GM12878 (cell line): ENCODE data around the gene IL10. TPM values are rescaled to one million over a fixed set of nuclear protein-coding genes. Genes with fewer than 3 reads are reported as not detected.

ENCODE experiments used
- ATAC-seq: fragments of 200-7000 bp; cut with Tn5 transposase; 3 replicates; pipeline ENCODE4 v1.9.1; 2020; ENCODE audit warnings: mild to moderate bottlenecking, moderate library complexity
- BruUV-seq: library from RNA; stranded (reverse); fragments of 400-500 nt; replicated peaks from 2 replicates; lab custom pipeline; 2021; lab: Mats Ljungman, UMichigan
- CTCF ChIA-PET: fragments of 300-600 bp; sonication (Branson Sonifier 250); formaldehyde crosslinking; extraction: SDS; loops from one replicate; lab custom pipeline; 2021; ENCODE audit warnings: inconsistent platforms; lab: Yijun Ruan, JAX
- POLR2A ChIA-PET: fragments of 350-600 bp; formaldehyde crosslinking; extraction: SDS; loops from one replicate; lab custom pipeline; 2021; ENCODE audit warnings: inconsistent platforms; lab: Charles Lee
- RAD21 ChIA-PET: fragments of 300-600 bp; sonication (Branson Sonifier 250); formaldehyde crosslinking; loops from one replicate; lab custom pipeline; 2023; ENCODE audit warnings: antibody characterized with exemption; ENCODE audit not compliant: unreplicated experiment; lab: Charles Lee
- SMC1A ChIA-PET: fragments of 300-600 bp; sonication (Branson Sonifier 250); formaldehyde crosslinking; loops from one replicate; lab custom pipeline; 2023; ENCODE audit not compliant: unreplicated experiment, uncharacterized antibody; lab: Charles Lee
- DNase-seq: peaks from one replicate; pipeline ENCODE4 v3.0.0-alpha.2; 2011; ENCODE audit warnings: low read depth, low spot score
- FAIRE-seq: peaks from 3 replicates; lab custom pipeline; 2011; peaks lifted over from hg19 to GRCh38; lab: Jason Lieb, UNC
- H2AFZ ChIP-seq: 2 replicates; pipeline ENCODE4 v1.6.0; 2011; ENCODE audit warnings: low read depth, low read length, control low read depth; ENCODE audit not compliant: control insufficient read depth
- H3K27ac ChIP-seq: 2 replicates; pipeline ENCODE4 v1.5.1; 2011; ENCODE audit warnings: control low read depth; ENCODE audit not compliant: control insufficient read depth, insufficient read depth
- H3K27me3 ChIP-seq, 2 experiments: replicated peaks in 1 of 2; 2 replicates each; pipeline versions ENCODE4 v1.6.0 to v1.6.1; 2011; ENCODE audit warnings: low read length in 1 of 2; ENCODE audit not compliant: control insufficient read depth in 2 of 2, insufficient read depth in 2 of 2
- H3K36me3 ChIP-seq, 2 experiments: 2 replicates each; pipeline ENCODE4 v1.5.1; 2011; ENCODE audit warnings: low read length in 1 of 2; ENCODE audit not compliant: control insufficient read depth in 2 of 2, insufficient read depth in 2 of 2
- H3K4me1 ChIP-seq: 2 replicates; pipeline ENCODE4 v1.6.1; 2011; ENCODE audit warnings: mild to moderate bottlenecking, low read length, moderate library complexity, mixed read lengths; ENCODE audit not compliant: control insufficient read depth, insufficient read depth
- H3K4me2 ChIP-seq: 2 replicates; pipeline ENCODE4 v1.6.0; 2011; ENCODE audit warnings: control low read depth; ENCODE audit not compliant: control insufficient read depth, insufficient read depth
- H3K4me3 ChIP-seq: fragments of 200-600 bp; sonication (generic); 2 replicates; pipeline ENCODE4 v1.5.1; 2016
- H3K79me2 ChIP-seq: 2 replicates; pipeline ENCODE4 v1.6.0; 2011; ENCODE audit warnings: low read length; ENCODE audit not compliant: control insufficient read depth, insufficient read depth
- H3K9ac ChIP-seq: 2 replicates; pipeline ENCODE4 v1.8.0; 2011; ENCODE audit warnings: low read length, control low read depth, mixed read lengths; ENCODE audit not compliant: control insufficient read depth, insufficient read depth
- H3K9me3 ChIP-seq: replicated peaks from 3 replicates; pipeline ENCODE4 v1.5.1; 2011; ENCODE audit warnings: mild to moderate bottlenecking, low read length; ENCODE audit not compliant: control insufficient read depth, insufficient read depth
- H4K20me1 ChIP-seq: 2 replicates; pipeline ENCODE4 v1.6.0; 2011; ENCODE audit not compliant: control insufficient read depth, insufficient read depth
- BCL3 ChIP-seq: IDR thresholded peaks from 2 replicates; pipeline ENCODE4 v1.6.1; 2011; ENCODE audit warnings: borderline replicate concordance, low read depth, mild to moderate bottlenecking, moderate library complexity, low read length; ENCODE audit not compliant: insufficient read depth, poor library complexity, severe bottlenecking
- EZH2 ChIP-seq: IDR thresholded peaks from 2 replicates; pipeline ENCODE4 v1.6.1; 2012; ENCODE audit warnings: low read depth, mild to moderate bottlenecking, control low read depth, inconsistent platforms, low read length, borderline replicate concordance; ENCODE audit not compliant: control insufficient read depth
- KDM1A ChIP-seq: fragments of 200-600 bp; sonication (generic); IDR thresholded peaks from 2 replicates; pipeline ENCODE4 v1.6.1; 2016; ENCODE audit warnings: borderline replicate concordance
- MTA2 ChIP-seq: fragments of 450-650 bp; IDR thresholded peaks from 2 replicates; pipeline ENCODE4 v1.6.1; 2016; ENCODE audit warnings: low read depth, mild to moderate bottlenecking, moderate library complexity
- MYB ChIP-seq: fragments of 150-350 bp; IDR thresholded peaks from 2 replicates; pipeline ENCODE4 v1.6.1; 2014; ENCODE audit warnings: mild to moderate bottlenecking, low read depth, low read length, borderline replicate concordance
- PBX3 ChIP-seq: IDR thresholded peaks from 2 replicates; pipeline ENCODE4 v1.6.1; 2011; ENCODE audit warnings: mild to moderate bottlenecking, low read depth, low read length, moderate library complexity; ENCODE audit not compliant: insufficient replicate concordance
- TBL1XR1 ChIP-seq: IDR thresholded peaks from 2 replicates; pipeline ENCODE4 v1.6.1; 2012; ENCODE audit warnings: low read depth, low read length, improper control_type of control experiment
- USF2 ChIP-seq: IDR thresholded peaks from 2 replicates; pipeline ENCODE4 v1.6.1; 2011; ENCODE audit warnings: low read depth, low read length, improper control_type of control experiment, borderline replicate concordance
- ZNF24 ChIP-seq: fragments of 450-650 bp; IDR thresholded peaks from 2 replicates; pipeline ENCODE4 v1.6.1; 2017; ENCODE audit warnings: antibody characterized with exemption, mild to moderate bottlenecking
- WGBS: methylation state at CpG from one replicate; pipeline ENCODE4 v1.1.6; 2016; ENCODE audit warnings: low lambda C conversion rate; ENCODE audit not compliant: insufficient replicate concordance, insufficient coverage; ENCODE audit errors: missing lambda C conversion rate; 5-methylcytosine and 5-hydroxymethylcytosine counted together
- in situ Hi-C: fragments of 300-500 bp; cut with MboI; formaldehyde crosslinking; loops from 9 replicates; pipeline ENCODE4 v1.14.3; 2018; ENCODE audit warnings: mixed read lengths
- intact Hi-C: fragments of 100-400 bp; cut with micrococcal nuclease; formaldehyde crosslinking; loops from one replicate; pipeline ENCODE4 v1.14.2; 2022; ENCODE audit not compliant: unreplicated experiment
- polyA plus RNA-seq, 11 experiments: library from polyadenylated mRNA; depleted of rRNA in 4 of 11; unstranded in 6 of 11; stranded (reverse) in 5 of 11; fragments of >200 nt; fragmentation: Nextera tagmentation in 4 of 11; fragmentation: Illumina TruSeq in 1 of 11; extraction: Ambion mirVana in 4 of 11; extraction: Trizol in 1 of 11; gene quantifications; 1 replicate in 1 of 11; 2 replicates in 10 of 11; pipeline versions ENCODE4 v1.2.1 to v1.2.3, GENCODE V29; 2011 to 2016; ENCODE audit warnings: inconsistent platforms in 2 of 11, missing spikeins in 2 of 11, low read depth in 1 of 11
- total RNA-seq, 4 experiments: library from RNA; depleted of rRNA in 3 of 4; stranded (reverse); fragments of >200 nt in 3 of 4; fragmentation: Illumina TruSeq in 1 of 4; extraction: Trizol in 1 of 4; gene quantifications; 2 replicates each; pipeline versions ENCODE4 v1.2.1 to v1.2.3, GENCODE V29; 2013 to 2021

The IL10 gene
- total and polyA plus RNA-seq, 10 of the 15 experiments (the other 5 are each of a cell fraction or from before 2014, with no cell fraction given), result 0.34 to 5.0 (median 1.1) TPM

GRCh38 chr1:206787891-206788290 lies 15.6 kb upstream of the IL10 start:
- ChIA-PET SMC1A (interaction anchor here (1.0 to 18.3 kb wide), 4 partner anchors 12 to 194 kb away, joined by 3 to 410 read pairs (median 7); partner anchors contain the start of genes IL10 and IL19), CTCF (interaction anchor here (1.5 to 14.2 kb wide), 4 partner anchors 11 to 48 kb away, joined by 5 to 221 read pairs (median 8); partner anchors contain the start of genes IL10 and IL19), RAD21 (interaction anchor here (0.9 to 13.8 kb wide), 4 partner anchors 17 to 125 kb away, joined by 3 to 363 read pairs (median 8); partner anchors contain the start of genes IL10 and IL19), POLR2A (interaction anchor here (13.9 kb wide), 1 partner anchor 17 kb away, joined by 283 read pairs; the partner anchor contains the start of genes IL10 and IL19)
- Histone ChIP-seq H4K20me1 (no peaks in the 10 kb centered on the region), H3K27me3 (no peaks in the 10 kb centered on the region), H3K27ac (no peak overlapping the region), H3K4me1 (peaks cover 68% of the 10 kb centered on the region), H3K4me3 (no peak overlapping the region), H3K79me2 (peaks cover 9% of the 10 kb centered on the region), H3K9me3 (no peaks in the 10 kb centered on the region), H3K9ac (no peak overlapping the region), H3K4me2 (no peak overlapping the region), H3K36me3 (no peaks in the 10 kb centered on the region), H2AFZ (no peak overlapping the region)
- DNase-seq (no peak), FAIRE-seq (no peak), ATAC-seq (no peak)
- intact Hi-C loops, result no loop called here
- TF ChIP-seq MYB (no peak), BCL3 (peak; percentile 70), ZNF24 (no peak), TBL1XR1 (no peak), USF2 (no peak), EZH2 (no peak), PBX3 (peak; percentile 38), KDM1A (no peak), MTA2 (no peak)
- in situ Hi-C loops, result loop anchor here (10.0 kb wide), 1 partner anchor 733 kb away; the partner anchor contains the start of gene RHEX
- WGBS, result 82% methylated on average over 5 of the region's 5 CpGs
- BruUV-seq, result no TSS peak
